PC-9 (cell line): ENCODE measurements around the gene CACNA1I. TPM values are rescaled to one million over a fixed set of nuclear protein-coding genes. Genes with fewer than 3 reads are reported as not detected.

Experiments
- BruUV-seq: library from RNA; stranded (reverse); fragments of 400-500 nt; replicated peaks from 2 replicates; lab custom pipeline; 2021; lab: Mats Ljungman, UMichigan
- CTCF ChIA-PET: fragments of 300-600 bp; sonication (Branson Sonifier 250); formaldehyde crosslinking; loops from one replicate; lab custom pipeline; 2022; ENCODE audit warnings: antibody characterized with exemption; lab: Charles Lee
- POLR2A ChIA-PET: fragments of 300-600 bp; sonication (Branson Sonifier 250); formaldehyde crosslinking; loops from one replicate; lab custom pipeline; 2022; ENCODE audit warnings: antibody characterized with exemption; ENCODE audit not compliant: unreplicated experiment; lab: Charles Lee
- DNase-seq, 2 experiments: peaks; one replicate each; pipeline versions ENCODE4 v3.0.0 to v3.0.0-alpha.2; 2015 to 2022; ENCODE audit warnings: mixed read lengths in 1 of 2
- H2AFZ ChIP-seq: fragments of 200-600 bp; sonication (generic); 2 replicates; pipeline ENCODE4 v1.8.1; 2017; ENCODE audit warnings: antibody characterized with exemption
- H3F3A ChIP-seq: fragments of 200-600 bp; sonication (generic); 2 replicates; pipeline ENCODE4 v1.8.1; 2017; ENCODE audit warnings: antibody characterized with exemption, mild to moderate bottlenecking, low read depth; ENCODE audit not compliant: insufficient read depth
- H3K27ac ChIP-seq: fragments of 200-600 bp; sonication (generic); 2 replicates; pipeline ENCODE4 v1.6.1; 2016; ENCODE audit warnings: mixed run types
- H3K27me3 ChIP-seq: fragments of 200-600 bp; sonication (generic); 2 replicates; pipeline ENCODE4 v1.6.1; 2016; ENCODE audit warnings: low read depth, mixed run types; ENCODE audit not compliant: insufficient read depth
- H3K36me3 ChIP-seq: fragments of 200-600 bp; sonication (generic); 2 replicates; pipeline ENCODE4 v1.6.1; 2016; ENCODE audit warnings: low read depth, mixed run types
- H3K4me1 ChIP-seq: fragments of 200-600 bp; sonication (generic); replicated peaks from 2 replicates; pipeline ENCODE4 v1.6.1; 2016; ENCODE audit warnings: mixed run types; ENCODE audit not compliant: insufficient read depth
- H3K4me2 ChIP-seq: fragments of 200-600 bp; sonication (generic); 2 replicates; pipeline ENCODE4 v1.6.1; 2017; ENCODE audit warnings: mixed run types
- H3K4me3 ChIP-seq: fragments of 200-600 bp; sonication (generic); 2 replicates; pipeline ENCODE4 v1.6.1; 2016; ENCODE audit warnings: mixed run types
- H3K79me2 ChIP-seq: fragments of 200-600 bp; sonication (generic); 2 replicates; pipeline ENCODE4 v1.6.1; 2017; ENCODE audit warnings: low read depth, mixed run types
- H3K9me2 ChIP-seq: fragments of 200-600 bp; sonication (generic); 2 replicates; pipeline ENCODE4 v1.8.1; 2017; ENCODE audit warnings: mild to moderate bottlenecking; ENCODE audit not compliant: insufficient read depth
- H3K9me3 ChIP-seq: fragments of 200-600 bp; sonication (generic); 2 replicates; pipeline ENCODE4 v1.8.1; 2016; ENCODE audit warnings: low read depth; ENCODE audit not compliant: insufficient read depth
- H4K20me1 ChIP-seq: fragments of 200-600 bp; sonication (generic); 2 replicates; pipeline ENCODE4 v1.8.1; 2017; ENCODE audit not compliant: insufficient read depth
- EZH2 ChIP-seq: fragments of 200-600 bp; sonication (generic); IDR thresholded peaks from 2 replicates; pipeline ENCODE4 v1.8.0; 2017; ENCODE audit warnings: antibody characterized with exemption, low read depth
- intact Hi-C: fragments of 100-400 bp; cut with micrococcal nuclease; formaldehyde crosslinking; loops from one replicate; pipeline ENCODE4 v1.10.0; 2022; ENCODE audit not compliant: unreplicated experiment
- total RNA-seq: library from RNA; stranded (reverse); gene quantifications from 2 replicates; pipeline ENCODE4 v1.2.3, GENCODE V29; 2021
- TF ChIP-seq, protein P1 (sequence below): fragments of 200-600 bp; sonication (generic); conservative IDR thresholded peaks from 2 replicates; pipeline ENCODE4 v1.6.1; 2017; ENCODE audit warnings: mixed run types, antibody characterized with exemption, mild to moderate bottlenecking, moderate library complexity

CACNA1I gene
- total RNA-seq, 1 experiment from 2014 or later, result 2.8 TPM

DNA sequence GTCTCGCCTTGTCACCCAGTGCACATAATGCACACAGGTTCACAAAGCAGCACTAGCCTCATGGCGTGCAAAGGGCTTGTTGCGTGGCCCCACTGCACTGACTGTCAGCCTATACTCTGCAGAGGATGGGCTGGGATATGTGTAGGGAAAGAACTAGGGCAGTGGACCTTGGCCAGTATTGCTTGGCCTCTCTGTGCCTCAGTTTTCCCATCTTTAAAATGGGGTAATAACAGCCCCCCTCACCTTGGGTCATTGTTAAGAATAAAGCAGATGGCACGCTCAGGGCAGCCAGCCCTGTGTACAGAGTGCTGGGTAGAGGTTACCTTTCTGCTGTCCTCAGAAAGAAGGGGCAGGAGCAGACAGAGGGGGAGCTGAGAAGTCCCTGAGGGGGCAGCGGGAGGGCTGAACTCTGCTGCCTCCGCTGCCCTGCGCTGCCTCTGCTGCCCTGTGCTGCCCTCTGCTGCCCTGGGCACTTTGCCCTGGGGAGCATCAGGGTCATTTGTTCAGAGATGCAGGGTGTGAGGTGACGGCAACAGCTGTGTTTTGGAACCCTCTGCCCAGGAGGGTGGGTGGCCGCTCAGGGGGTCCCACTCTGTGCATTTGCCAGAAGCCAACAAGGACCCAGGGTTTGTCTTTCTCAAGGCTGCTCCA, 71.2 kb downstream of the CACNA1I start:
- POLR2A ChIA-PET, result interaction anchor here (0.6 kb wide), 1 partner anchor 106 kb away, joined by 4 read pairs; no protein-coding TSS in a partner anchor
- Histone ChIP-seq H3F3A (no peaks in the 10 kb centered on the region), H3K4me3 (no peak overlapping the region), H3K4me1 (peaks cover 15% of the 10 kb centered on the region), H4K20me1 (no peaks in the 10 kb centered on the region), H2AFZ (no peak overlapping the region), H3K9me2 (no peaks in the 10 kb centered on the region), H3K4me2 (no peak overlapping the region), H3K9me3 (no peaks in the 10 kb centered on the region), H3K27ac (no peak overlapping the region), H3K79me2 (no peaks in the 10 kb centered on the region), H3K36me3 (no peaks in the 10 kb centered on the region), H3K27me3 (no peaks in the 10 kb centered on the region)
- no TSS peak for BruUV-seq
- TF ChIP-seq EZH2, result no peak
- TF ChIP-seq, protein P1, sequence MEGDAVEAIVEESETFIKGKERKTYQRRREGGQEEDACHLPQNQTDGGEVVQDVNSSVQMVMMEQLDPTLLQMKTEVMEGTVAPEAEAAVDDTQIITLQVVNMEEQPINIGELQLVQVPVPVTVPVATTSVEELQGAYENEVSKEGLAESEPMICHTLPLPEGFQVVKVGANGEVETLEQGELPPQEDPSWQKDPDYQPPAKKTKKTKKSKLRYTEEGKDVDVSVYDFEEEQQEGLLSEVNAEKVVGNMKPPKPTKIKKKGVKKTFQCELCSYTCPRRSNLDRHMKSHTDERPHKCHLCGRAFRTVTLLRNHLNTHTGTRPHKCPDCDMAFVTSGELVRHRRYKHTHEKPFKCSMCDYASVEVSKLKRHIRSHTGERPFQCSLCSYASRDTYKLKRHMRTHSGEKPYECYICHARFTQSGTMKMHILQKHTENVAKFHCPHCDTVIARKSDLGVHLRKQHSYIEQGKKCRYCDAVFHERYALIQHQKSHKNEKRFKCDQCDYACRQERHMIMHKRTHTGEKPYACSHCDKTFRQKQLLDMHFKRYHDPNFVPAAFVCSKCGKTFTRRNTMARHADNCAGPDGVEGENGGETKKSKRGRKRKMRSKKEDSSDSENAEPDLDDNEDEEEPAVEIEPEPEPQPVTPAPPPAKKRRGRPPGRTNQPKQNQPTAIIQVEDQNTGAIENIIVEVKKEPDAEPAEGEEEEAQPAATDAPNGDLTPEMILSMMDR, result no peak
- CTCF ChIA-PET, result interaction anchor here (0.9 kb wide), 1 partner anchor 107 kb away, joined by 3 read pairs; no protein-coding TSS in a partner anchor
- no peak for DNase-seq
- intact Hi-C loops, result no loop called here

DNA sequence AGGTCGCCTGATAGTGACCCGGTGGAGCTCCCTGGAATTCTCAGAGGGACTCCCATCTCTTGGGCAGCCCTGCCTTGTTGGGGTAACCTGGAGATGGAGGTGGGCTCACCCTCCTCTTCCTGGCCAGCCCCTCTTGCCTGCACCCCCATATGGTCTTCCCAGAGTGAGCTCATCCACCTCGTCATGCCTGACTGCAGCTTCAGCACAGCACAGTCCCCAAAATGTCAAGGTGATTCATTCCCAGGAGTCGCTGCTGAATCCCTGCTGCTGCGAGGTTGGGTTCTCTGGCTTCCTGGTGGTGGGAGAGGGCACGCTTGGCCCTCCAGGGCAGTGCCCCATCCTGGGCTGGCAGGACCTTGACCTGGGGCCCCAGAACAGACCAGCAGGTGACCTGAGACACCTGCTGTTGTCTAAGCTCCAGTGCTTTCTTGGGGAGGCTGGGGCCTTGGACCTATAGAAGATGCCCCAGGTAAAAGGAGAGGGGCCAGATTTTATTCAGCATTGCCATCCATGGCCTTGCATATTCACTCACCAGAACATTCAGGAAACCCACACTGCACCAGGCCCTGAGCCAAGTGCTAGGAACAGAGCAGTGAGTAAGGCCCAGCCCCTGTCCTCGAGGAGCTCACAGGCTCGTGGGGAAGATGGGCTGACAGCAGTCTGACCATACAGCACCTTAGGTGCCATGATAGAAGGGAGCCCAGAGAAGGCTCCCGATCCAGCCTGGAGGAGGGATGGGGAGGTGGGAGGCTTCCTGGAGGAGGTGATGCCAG, 72.9 kb downstream of the CACNA1I start:
- no peak overlapping the region for H3K4me3 ChIP-seq
- H3K4me2 ChIP-seq, result no peak overlapping the region
- H3F3A ChIP-seq, result no peaks in the 10 kb centered on the region
- H3K79me2 ChIP-seq, result no peaks in the 10 kb centered on the region
- H3K27me3 ChIP-seq, result no peaks in the 10 kb centered on the region
- H3K4me1 ChIP-seq, result peaks cover 9% of the 10 kb centered on the region
- no peak overlapping the region for H2AFZ ChIP-seq
- H3K27ac ChIP-seq, result no peak overlapping the region
- H3K9me2 ChIP-seq, result no peaks in the 10 kb centered on the region
- BruUV-seq, result no TSS peak
- H3K36me3 ChIP-seq, result no peaks in the 10 kb centered on the region
- TF ChIP-seq EZH2, result no peak
- TF ChIP-seq, protein P1, result no peak
- ChIA-PET CTCF (interaction anchor here (0.5 to 0.7 kb wide), 3 partner anchors 66 to 410 kb away, joined by 4 to 5 read pairs (median 5); no protein-coding TSS in a partner anchor), POLR2A (no interaction called here)
- intact Hi-C loops, result no loop called here
- no peaks in the 10 kb centered on the region for H4K20me1 ChIP-seq
- H3K9me3 ChIP-seq, result no peaks in the 10 kb centered on the region
- no peak for DNase-seq

DNA sequence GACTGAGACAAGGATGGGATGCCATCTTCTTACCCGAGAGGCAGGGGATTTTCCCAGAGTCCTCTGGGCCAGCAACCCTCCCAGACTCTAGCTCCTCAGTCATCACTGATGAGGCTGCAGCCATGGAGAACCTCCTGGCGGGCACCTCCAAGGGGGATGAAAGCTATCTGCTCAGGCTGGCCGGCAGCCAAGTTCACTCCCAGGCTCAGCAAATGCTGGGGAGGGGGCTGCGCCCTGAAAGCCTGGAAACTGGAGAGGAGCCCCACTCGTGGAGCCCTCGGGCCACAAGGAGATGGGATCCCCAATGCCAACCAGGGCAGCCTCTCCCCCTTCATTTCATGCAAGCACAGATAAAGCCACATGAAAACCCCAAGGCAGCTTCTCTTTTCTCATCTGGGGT, 75.0 kb downstream of the CACNA1I start:
- no peak for DNase-seq
- no TSS peak for BruUV-seq
- Histone ChIP-seq H3K4me2 (no peak overlapping the region), H3K27ac (no peak overlapping the region), H3K27me3 (no peaks in the 10 kb centered on the region), H3K9me3 (no peaks in the 10 kb centered on the region), H2AFZ (no peak overlapping the region), H3F3A (no peaks in the 10 kb centered on the region), H4K20me1 (no peaks in the 10 kb centered on the region), H3K79me2 (no peaks in the 10 kb centered on the region), H3K9me2 (no peaks in the 10 kb centered on the region), H3K4me3 (no peak overlapping the region), H3K4me1 (no peaks in the 10 kb centered on the region), H3K36me3 (no peaks in the 10 kb centered on the region)
- no peak for TF ChIP-seq EZH2
- TF ChIP-seq, protein P1, result no peak
- CTCF ChIA-PET, result no interaction called here
- intact Hi-C loops, result no loop called here
- POLR2A ChIA-PET, result no interaction called here
